Measurements from ENCODE around the gene LMF1.
"Not testable (repeated sequence)": the region's sequence is repeated elsewhere in the genome, so short reads cannot be mapped to it uniquely, and the experiment has no call there.

LMF1 gene

DNA sequence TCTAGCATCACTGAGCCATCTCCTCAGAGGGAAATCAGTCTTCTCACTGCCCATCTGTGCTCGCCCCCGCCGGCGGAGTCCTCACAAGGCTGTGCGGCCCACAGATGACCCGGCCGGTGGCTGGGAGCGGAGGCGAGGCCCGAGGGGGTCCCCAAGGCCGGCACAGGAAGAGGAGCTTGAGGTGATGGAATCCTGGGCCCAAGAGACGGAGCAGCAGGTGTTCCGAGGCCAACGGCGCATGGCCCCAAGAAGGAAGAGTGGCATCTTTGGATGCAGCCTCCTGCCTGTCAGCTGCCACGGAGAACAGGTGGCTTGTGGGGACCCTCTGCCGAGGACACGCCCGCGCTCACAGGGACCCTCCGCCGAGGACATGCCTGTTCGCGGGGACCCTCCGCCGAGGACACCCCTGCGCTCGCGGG lies 97.5 kb downstream of the LMF1 start:
- in situ Hi-C loops (cut with MboI; ENCODE audit: low sequenced_read_pairs), result no loop called here

DNA sequence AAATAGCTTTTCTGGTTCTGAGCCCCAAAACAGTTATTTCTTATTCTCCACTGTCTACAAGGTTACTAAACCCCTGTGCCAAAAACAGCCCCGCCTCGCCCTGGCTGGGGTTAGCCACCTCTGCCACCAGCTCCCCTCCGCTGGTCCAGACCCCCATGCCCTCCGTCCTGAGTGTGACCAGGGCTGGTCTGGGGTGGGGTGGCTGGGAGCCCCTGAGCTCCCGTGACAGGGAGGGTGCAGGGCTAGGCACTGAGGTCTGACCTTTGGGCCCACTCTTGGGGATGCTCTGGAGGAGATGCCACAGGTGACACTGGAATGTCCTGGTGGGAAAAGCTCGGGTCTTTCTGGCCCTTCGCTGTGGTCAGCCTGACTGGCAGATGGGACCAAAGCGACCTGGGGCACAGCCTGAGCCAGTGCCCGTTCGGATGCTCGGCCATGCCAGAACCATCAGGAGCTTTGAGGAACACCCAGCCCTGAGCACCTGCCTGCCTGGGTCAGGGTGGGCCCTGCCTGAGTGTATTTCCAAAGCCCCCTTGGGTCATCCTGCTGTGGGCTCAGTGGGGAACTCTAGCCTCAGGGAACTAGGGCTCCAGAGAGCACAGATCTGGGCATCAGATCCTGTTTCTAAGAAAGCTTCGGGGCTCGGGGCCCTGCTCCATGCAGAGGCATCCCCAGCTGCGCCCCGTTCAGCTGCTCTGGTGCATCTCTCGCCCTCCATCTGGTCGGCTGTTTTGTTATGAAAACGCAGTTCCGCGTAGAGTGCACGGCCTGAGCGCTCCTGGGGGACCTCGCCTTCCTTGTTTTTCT lies 98.1 kb downstream of the LMF1 start:
- in situ Hi-C loops (cut with MboI; ENCODE audit: low sequenced_read_pairs), result no loop called here

DNA sequence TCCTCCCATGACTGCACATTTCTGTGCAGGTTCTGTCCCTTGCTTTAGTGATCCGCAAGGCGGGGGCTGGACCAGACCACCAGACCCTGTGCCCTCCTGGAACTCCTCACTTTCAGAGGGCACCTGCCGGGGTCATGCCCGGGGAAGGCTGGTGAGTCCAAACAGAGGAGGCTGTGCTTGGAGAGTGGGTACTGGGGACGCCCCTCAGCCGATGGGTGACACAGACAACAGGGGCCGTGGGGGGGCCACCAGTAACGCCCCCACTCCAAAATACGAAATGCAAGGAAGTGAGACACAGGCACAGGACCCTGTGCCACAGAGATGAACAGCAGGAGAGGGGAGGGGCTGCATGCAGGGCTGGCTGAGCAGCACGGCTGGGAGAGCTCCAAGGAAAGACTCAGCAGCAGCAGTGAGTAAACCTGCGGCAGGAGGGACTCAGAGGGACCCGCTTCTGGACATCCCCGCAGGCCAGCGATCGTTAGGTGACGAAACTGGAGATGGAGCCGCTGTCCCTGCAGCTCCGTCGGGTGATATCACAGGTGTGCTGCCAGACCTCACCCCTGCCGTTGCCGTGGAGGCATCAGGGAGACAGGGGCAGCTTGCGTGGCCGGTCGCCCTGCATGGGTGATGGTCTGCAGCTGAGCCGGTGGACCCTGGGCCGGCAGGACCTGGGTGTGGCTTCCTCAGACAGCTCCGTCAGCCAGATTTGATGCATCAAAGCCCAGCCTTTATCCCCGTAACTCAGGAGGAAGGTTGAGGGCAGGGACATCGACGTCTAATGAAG lies 99.0 kb downstream of the LMF1 start:
- in situ Hi-C loops (cut with MboI; ENCODE audit: low sequenced_read_pairs), result no loop called here

DNA sequence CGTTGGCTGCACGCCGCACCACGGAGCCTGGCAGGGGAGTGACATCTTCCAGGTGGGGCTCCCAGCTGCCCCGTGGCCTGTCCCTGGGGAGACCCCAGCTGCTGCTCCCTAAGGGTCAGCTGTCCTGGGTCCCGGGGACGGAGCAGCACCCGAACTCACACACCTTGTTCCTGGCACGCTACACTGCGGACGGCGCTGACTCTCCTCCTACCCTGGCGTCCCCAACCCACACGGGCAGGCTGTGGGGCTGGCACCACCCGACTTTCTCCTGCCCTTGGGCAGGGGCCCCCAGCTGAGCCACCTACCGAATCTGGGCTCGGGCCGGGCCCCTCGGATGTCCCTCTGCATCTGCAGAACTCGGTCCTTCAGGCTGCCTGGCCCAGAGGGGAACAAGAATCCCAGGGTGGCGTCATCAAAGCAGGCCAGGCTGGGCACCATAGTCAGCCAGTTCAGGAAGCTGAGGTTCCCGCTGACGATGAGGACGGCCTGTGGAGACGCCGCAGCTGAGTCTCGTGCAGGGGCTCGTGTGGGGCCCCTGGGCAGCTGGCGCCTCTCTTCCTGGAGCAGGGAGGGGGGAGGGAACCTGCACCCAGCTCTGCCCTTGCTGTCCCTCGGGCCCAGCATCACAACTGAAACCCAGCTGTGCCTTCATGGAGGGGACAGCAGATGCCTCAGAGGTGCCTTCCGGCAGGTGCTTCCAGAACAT lies 99.8 kb downstream of the LMF1 start:
- in situ Hi-C loops (cut with MboI; ENCODE audit: low sequenced_read_pairs), result no loop called here

DNA sequence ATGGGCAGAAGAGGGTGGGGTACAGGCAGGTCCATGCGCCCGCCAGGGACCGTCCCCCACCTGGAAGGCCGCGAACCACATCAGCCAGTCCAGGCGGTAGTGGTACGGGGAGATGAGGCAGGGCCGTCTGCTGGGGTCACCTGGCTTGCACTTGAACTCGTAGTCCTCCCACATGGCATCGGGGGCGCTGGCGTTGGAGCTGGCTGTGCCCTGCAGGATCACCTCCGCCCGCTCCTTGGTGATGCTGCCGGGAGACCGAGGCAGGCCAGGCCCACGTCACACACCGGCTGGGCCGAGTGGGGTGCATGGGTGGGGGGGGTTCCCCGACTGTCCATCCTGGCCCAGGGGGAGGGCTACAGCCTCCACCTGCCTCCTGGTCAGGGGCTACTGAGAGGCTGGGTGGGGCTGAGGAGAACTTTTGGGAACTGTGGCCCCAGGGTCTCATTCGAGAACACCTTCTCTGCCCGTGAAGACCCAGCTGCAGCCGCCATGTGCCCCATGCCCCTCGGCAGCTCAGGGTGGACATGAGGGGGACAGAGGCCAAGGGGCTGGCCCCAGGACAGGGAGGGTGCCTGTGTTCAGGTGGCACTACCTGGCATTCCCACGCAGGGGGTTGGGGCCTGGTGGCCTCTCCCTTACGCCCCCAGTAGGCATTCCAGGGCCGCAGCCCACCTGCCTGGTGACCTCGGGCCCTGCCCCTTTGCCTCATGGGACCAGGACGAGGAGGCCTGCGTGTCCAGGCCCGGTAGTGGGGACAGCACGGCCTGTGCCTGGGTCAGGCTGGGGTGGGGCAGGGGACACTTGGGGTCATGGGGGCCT lies 100.8 kb downstream of the LMF1 start:
- in situ Hi-C loops (cut with MboI; ENCODE audit: low sequenced_read_pairs), result no loop called here

DNA sequence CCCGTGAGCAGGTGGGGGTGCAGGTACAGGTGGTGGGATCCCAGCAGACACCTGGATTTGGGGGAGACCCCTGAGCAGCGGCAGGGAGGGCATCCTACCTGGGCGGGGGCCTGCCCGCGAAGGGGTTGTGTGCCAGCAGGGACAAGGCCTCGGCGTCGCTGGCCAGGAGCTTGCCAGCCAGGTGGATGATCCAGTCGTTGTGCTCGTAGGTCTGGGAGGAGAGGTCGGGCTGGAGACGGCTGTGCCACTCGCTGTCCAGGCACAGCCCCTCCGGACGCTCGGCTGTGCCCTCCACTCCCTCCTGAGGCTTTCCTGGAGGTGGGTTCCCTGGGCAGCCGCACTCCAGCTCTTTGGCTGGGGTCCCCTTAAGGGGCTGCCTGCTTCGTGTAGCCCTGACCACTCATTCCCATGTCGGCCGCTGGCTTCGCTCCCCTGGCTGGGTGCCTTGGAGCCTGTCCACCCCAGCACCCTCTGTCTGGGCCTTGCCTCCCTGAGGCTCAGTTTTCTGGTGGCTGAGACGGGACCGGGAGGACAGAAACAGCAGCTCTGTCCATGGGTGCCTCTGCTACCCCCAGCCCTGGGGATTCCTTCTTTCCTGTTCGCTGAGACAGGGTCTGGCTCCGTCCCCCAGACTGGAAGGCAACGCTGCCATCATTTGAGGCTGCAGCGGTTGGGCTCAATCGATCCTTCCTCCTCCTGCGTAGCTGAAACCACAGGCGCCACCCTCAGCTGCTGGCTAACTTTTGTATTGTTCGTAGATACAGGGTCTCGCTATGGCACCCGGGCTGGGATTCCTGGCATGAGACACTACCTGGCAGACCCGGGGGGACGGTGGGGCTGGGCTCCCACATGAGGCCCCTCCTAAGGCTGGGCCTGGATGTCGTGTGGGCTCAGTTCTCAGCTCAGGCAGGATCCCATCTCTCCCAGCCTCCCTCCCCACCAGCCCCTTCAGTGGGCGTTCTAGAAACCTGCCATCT lies 101.7 kb downstream of the LMF1 start:
- in situ Hi-C loops (cut with MboI; ENCODE audit: low sequenced_read_pairs), result no loop called here

DNA sequence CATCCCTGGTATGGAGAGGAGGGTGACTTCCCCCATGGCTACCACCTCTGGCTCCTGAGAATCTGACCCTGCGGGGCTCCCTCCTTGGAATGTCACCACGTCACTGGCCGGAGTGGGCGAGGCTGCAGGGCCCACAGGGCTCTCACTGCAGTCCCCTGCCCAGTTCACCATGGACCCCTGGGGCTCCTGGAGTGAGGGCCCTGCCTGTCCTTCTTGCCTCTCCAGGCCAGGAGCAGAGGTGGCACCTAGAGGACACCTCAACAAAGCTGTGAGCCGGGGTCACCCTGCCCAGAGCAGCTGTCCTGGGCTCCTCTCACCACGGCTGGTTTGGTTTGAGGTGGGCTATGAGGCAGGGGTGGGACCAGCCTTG lies 102.4 kb downstream of the LMF1 start:
- in situ Hi-C loops (cut with MboI; ENCODE audit: low sequenced_read_pairs), result no loop called here

DNA sequence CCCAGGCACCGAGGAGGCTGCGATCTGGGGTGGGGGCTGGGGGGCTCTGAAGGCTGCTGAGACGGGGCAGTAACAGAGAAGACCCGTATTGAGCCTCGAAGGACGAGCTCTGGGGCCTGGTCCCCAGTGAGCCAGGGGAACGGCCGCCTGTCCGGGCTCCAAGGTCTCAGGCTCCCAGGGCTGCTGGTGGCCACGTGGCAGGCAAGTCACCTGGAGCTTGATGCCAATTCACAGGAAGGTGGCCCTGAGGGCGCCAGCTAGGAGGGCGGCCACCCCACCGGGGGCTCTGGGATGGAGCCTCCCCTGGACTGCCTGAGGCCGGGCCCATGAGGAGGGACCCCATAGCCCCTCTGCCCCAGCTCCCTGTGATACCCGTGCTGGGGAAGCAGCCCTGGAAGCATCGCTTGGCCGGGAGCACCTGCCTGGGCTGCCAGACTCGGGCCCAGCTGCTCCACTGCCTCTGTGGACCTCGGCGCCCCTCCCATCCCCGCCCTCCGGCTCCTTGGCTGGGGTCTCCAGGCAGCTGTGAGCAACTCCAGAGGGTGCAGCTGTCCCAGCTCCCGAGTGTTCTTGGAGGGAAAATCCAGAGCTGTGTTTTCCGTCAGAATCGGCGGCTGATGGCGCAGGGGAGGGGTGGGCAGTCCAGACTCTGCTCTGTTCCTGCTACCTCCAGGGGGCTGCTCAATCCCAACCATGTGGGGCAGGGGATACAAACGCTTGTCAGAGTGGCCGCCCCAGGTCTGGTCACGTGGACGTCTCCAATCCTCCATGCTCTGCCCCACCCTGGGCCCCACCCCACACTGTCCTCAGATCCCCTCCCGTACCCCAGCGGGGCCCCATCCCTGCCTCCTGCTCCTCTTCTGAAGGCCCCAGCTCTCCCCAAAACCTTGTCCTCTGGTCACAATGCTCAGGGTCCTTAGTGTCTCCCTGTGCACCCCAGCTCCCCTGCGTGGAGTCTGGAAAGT lies 103.1 kb downstream of the LMF1 start:
- in situ Hi-C loops (cut with MboI; ENCODE audit: low sequenced_read_pairs), result no loop called here

DNA sequence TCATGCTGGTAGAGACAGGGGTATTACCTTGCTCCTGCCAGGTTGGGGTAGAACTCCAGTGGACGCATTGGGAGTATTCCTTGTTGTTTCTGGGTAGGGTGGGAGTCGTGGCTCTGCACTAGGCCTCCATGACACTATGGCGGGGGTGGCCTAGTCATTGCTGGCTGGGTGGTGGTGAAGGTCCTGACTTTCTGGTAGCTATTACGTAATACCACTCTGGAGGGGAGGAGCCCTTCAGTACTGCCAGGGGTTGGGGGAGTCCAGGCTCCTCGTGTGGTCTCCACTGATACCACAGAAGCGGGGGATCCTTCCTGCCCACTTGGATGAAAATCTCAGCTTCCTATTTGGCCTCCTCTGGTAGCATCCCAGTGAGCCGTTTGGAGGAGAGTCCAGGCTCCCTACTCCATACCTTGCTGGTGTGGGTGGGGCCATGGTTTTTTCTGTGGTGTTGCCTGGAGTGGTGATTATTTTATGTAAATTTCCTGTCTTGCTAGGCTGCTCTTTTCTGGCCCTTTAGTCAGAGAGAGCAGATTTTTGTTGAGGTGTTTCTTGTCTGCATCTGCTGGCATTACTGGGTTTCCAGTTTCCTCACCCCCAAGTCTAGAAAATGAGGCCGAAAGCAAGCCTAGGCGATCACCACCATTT lies 104.4 kb downstream of the LMF1 start:
- in situ Hi-C loops (cut with MboI; ENCODE audit: low sequenced_read_pairs), result no loop called here

DNA sequence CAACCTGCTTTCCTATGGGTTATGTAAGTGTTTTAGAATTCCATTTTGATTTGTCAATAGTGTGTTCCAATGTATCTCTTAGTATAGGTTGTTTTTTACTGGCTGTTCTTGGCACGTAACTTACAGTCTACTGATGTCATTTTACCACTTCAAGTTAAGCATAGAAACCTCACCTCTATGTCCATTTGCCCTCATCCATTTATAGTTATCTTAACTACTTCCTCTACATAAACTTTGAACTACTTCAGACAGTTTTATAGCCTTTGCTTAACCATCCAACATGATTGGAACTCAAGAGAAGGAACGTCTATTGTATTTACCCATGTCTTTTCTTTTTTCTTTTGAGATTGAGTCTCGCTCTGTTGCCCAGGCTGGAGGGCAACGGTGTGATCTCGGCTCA lies 105.8 kb downstream of the LMF1 start:
- in situ Hi-C loops (cut with MboI; ENCODE audit: low sequenced_read_pairs), result no loop called here

DNA sequence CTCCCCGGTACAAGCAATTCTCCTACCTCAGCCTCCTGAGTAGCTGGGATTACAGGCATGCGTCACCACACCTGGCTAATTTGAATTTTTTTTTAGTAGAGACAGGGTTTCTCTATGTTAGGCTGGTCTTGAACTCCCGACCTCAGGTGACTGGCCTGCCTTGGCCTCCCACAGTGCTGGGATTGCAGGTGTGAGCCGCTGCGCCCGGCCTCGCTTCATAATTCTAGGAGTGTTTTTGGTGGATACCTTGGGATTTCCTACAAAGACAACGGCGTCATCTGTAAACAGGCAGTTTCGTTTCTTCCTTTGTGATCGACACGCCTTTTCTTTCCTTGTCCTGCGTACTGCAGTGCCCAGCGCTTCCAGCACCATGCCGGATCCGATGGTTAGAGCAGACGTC lies 109.3 kb downstream of the LMF1 start:
- in situ Hi-C loops (cut with MboI; ENCODE audit: low sequenced_read_pairs), result no loop called here

DNA sequence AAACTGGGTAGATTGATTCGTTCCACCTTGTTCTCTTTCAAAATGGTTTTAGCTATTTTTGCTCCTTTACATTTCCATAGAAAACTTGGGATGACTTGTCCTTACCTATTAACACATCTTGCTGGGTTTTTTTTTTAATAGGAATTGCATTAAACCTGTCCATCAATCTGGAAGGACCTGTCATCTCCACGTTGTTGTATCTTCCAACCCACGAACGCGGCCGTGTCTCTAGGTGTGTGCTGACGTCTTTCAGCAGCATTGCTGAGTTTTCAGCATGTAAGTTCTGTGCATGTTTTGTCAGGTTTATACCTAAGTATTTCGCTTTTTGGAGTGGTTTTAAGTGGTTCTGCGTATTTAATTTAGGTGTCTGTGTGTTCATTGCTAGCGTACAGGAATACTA lies 109.9 kb downstream of the LMF1 start:
- in situ Hi-C loops (cut with MboI; ENCODE audit: low sequenced_read_pairs), result no loop called here

DNA sequence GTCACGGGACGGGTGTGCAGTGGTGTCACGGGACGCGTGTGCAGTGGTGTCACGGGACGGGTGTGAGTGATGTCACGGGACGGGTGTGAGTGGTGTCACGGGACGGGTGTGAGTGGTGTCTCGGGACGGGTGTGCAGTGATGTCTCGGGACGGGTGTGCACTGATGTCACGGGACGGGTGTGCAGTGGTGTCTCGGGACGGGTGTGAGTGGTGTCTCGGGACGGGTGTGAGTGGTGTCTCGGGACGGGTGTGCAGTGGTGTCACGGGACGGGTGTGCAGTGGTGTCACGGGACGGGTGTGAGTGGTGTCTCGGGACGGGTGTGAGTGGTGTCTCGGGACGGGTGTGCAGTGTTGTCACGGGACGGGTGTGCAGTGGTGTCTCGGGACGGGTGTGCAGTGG lies 111.8 kb downstream of the LMF1 start:
- in situ Hi-C loops (cut with MboI; ENCODE audit: low sequenced_read_pairs), result not testable (repeated sequence)

DNA sequence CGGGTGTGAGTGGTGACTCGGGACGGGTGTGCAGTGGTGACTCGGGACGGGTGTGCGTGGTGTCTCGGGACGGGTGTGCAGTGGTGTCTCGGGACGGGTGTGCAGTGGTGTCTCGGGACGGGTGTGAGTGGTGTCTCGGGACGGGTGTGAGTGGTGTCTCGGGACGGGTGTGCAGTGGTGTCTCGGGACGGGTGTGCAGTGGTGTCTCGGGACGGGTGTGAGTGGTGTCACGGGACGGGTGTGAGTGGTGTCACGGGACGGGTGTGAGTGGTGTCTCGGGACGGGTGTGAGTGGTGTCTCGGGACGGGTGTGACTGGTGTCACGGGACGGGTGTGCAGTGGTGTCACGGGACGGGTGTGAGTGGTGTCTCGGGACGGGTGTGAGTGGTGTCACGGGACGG lies 112.3 kb downstream of the LMF1 start:
- in situ Hi-C loops (cut with MboI; ENCODE audit: low sequenced_read_pairs), result not testable (repeated sequence)

DNA sequence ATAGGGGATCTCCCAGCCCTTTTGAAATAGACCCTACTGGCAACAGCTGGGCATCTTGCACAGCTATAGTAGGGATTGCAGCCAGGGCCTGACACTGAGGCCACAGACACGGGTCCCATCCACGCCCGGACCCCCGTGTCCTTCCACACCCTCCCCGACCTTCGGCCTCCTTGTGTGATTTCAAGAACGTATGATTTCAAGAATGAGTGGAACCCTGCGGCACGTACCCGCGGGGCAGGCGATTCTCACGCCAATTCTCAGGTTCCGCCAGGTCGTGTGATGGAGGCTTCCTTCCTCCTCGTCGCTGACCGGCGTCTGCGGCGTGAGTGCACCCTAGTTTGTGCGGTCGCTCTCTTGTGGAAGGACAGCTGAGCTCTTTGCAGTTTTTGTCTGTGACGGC lies 114.0 kb downstream of the LMF1 start:
- in situ Hi-C loops (cut with MboI; ENCODE audit: low sequenced_read_pairs), result no loop called here

DNA sequence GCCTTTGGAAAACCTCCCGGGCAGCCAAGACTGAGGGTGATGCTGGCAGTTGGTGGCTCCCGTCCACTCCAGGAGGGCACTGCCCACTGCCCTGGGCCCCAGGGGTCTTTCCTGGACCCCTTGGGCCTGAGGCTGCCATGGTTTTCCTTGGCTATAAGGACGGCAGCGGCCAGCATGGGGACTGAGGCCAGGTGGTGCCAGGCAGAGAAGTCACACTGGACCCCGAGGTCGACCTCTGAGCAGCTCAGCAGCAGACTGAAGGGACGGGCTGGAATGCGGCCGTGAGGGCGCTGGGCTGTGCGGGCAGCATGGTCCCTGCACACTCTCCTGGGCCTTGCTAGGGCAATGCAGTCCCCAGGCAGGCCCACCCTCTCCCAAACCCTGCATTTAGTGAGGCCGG lies 114.7 kb downstream of the LMF1 start:
- in situ Hi-C loops (cut with MboI; ENCODE audit: low sequenced_read_pairs), result no loop called here

DNA sequence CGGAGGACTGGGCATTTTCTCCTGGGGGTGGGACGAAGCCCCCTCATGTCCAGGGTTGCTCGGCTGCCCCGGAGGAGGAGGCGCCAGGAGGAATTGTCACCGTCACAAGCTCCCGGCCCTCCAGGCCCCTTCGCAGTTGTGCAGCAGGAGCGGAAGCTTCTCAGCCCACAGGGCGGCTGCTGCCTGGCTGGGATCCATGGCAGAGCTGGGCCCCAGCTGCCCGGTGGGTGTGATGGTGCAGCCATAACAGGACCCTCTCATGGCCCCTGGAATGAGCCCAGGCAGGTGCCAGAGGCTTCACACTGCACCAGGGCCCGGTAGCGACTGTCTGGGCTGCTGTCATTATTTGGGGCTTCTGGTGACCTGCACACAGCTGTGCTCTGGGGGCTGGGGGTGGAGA lies 115.3 kb downstream of the LMF1 start:
- in situ Hi-C loops (cut with MboI; ENCODE audit: low sequenced_read_pairs), result no loop called here

DNA sequence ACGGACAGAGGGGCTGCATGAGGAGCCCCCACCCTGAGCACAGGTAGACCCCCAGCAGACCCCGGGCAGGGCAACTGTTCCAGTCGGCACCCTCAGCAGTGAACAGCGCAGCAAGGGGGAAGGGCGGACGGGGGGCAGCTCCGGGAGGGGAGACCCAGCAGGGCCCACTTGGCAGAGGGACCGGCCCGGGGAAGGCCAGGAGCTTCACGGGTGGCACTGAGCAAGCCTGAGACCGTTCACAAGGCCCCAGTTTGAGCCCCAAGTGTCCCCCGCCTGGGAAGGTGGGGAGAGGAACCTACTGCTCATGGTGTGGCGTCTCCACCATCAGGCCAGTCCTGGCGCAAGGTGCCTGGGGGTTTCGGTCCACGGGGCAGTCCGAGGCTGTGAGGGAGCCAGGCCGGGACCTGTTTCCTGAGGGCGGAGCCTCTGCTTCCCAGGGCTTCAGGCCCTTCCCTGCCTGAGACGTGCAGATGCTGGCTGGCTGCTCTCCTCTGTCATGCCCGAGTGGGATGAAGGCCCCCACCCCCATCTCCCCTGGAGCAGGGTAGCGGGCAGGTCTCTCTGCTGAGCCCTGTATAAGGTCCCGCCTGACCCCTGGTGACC lies 115.9 kb downstream of the LMF1 start:
- in situ Hi-C loops (cut with MboI; ENCODE audit: low sequenced_read_pairs), result no loop called here

All from HL-60/S4 treated with phorbol 12-myristate 13-acetate at 8.2 ng/mL for 4 days and 3 days (cell line).